SK-N-MC (cell line): Measurements from ENCODE around the gene LRFN2.

Source experiments
- EZH2 ChIP-seq: fragments of 200-600 bp; sonication (generic); IDR thresholded peaks from one replicate; pipeline ENCODE4 v1.6.1; 2017; ENCODE audit warnings: antibody characterized with exemption
- POLR2AphosphoS5 ChIP-seq: IDR thresholded peaks from 2 replicates; pipeline ENCODE4 v1.6.1; 2012; ENCODE audit warnings: mild to moderate bottlenecking, low read depth, low read length, borderline replicate concordance

DNA sequence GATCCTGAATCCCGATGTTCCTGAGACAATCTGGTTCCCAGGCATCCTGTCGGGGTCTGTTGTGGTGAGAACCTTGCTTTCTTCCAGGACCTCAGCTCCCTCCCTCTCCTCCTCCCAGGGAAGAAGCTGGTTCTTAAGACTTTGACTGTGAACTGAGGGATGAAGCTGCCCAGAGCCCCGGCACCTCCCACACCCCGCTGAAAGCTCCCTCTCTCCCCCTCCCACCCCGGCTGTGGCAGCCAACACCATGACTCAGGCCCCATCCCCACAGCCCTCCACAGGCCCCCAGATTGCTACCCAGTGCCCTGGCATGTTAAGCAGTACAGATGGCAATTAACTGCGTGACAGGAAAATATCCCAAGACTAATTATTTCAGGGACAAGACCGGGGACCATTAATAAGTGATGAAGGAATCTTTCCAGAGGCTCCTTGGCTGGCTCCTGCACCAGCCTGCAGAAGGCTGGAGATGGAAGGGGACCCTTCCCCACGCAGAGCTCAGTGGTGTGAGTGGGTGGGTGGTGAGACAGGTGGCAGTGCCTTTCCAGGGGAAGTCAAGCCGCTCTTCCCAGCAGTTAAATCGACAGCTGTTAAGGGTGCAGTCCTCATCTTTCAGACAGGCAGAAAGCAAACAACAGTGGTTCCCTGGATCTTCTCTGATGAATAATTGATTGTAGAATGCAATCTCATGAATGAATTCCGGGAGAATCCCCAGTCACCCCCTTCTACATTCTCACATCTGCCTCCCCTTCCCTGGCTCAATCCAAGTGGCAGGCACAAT is 237.9 kb downstream of the LRFN2 start:
- no peak for TF ChIP-seq EZH2
- TF ChIP-seq POLR2AphosphoS5 = no peak
